OCI-LY1 (cell line): ENCODE results near the gene TMPRSS11B.

Source experiments
- CTCF ChIP-seq: fragments of 200-600 bp; sonication (generic), shearing (Covaris generic); IDR thresholded peaks from 2 replicates; pipeline ENCODE4 v1.5.1; 2017; ENCODE audit warnings: mild to moderate bottlenecking, antibody characterized with exemption, low read length, moderate library complexity, mixed read lengths
- EZH2 ChIP-seq: fragments of 200-600 bp; sonication (generic), shearing (Covaris generic); IDR thresholded peaks from 2 replicates; pipeline ENCODE4 v1.8.0; 2017; ENCODE audit warnings: borderline replicate concordance, mixed run types, mild to moderate bottlenecking, antibody characterized with exemption, low read length, moderate library complexity, mixed read lengths

GRCh38 chr4:68264875-68265565 lies 19.5 kb upstream of the TMPRSS11B start:
- TF ChIP-seq CTCF (no peak), EZH2 (no peak)
